GM12878 (cell line): Measurements from ENCODE around the gene NT5C3B. TPM values are rescaled to one million over a fixed set of nuclear protein-coding genes. Genes with fewer than 3 reads are reported as not detected.

Experiments
- GABPA ChIP-seq: IDR thresholded peaks from 2 replicates; pipeline ENCODE4 v1.6.1; 2014; ENCODE audit warnings: antibody characterized with exemption, low read depth, mild to moderate bottlenecking, inconsistent platforms
- IRF4 ChIP-seq: IDR thresholded peaks from 2 replicates; pipeline ENCODE4 v1.6.1; 2011; ENCODE audit warnings: low read depth, low read length
- ZBTB33 ChIP-seq: fragments of 450-650 bp; IDR thresholded peaks from 2 replicates; pipeline ENCODE4 v1.6.1; 2017; ENCODE audit warnings: mild to moderate bottlenecking
- ZNF687 ChIP-seq: fragments of 450-650 bp; IDR thresholded peaks from 2 replicates; pipeline ENCODE4 v1.6.1; 2017; ENCODE audit warnings: mild to moderate bottlenecking, moderate library complexity
- ZSCAN29 ChIP-seq: fragments of 450-650 bp; IDR thresholded peaks from 2 replicates; pipeline ENCODE4 v1.6.1; 2017; ENCODE audit warnings: mild to moderate bottlenecking, moderate library complexity
- polyA plus RNA-seq, 11 experiments: library from polyadenylated mRNA; depleted of rRNA in 4 of 11; unstranded in 6 of 11; stranded (reverse) in 5 of 11; fragments of >200 nt; fragmentation: Nextera tagmentation in 4 of 11; fragmentation: Illumina TruSeq in 1 of 11; extraction: Ambion mirVana in 4 of 11; extraction: Trizol in 1 of 11; gene quantifications; 1 replicate in 1 of 11; 2 replicates in 10 of 11; pipeline versions ENCODE4 v1.2.1 to v1.2.3, GENCODE V29; 2011 to 2016; ENCODE audit warnings: inconsistent platforms in 2 of 11, missing spikeins in 2 of 11, low read depth in 1 of 11
- total RNA-seq, 4 experiments: library from RNA; depleted of rRNA in 3 of 4; stranded (reverse); fragments of >200 nt in 3 of 4; fragmentation: Illumina TruSeq in 1 of 4; extraction: Trizol in 1 of 4; gene quantifications; 2 replicates each; pipeline versions ENCODE4 v1.2.1 to v1.2.3, GENCODE V29; 2013 to 2021

NT5C3B gene
- total and polyA plus RNA-seq, 10 of the 15 experiments (the other 5 are each of a cell fraction or from before 2014, with no cell fraction given), result 0.52 to 64.6 (median 41.0) TPM

DNA sequence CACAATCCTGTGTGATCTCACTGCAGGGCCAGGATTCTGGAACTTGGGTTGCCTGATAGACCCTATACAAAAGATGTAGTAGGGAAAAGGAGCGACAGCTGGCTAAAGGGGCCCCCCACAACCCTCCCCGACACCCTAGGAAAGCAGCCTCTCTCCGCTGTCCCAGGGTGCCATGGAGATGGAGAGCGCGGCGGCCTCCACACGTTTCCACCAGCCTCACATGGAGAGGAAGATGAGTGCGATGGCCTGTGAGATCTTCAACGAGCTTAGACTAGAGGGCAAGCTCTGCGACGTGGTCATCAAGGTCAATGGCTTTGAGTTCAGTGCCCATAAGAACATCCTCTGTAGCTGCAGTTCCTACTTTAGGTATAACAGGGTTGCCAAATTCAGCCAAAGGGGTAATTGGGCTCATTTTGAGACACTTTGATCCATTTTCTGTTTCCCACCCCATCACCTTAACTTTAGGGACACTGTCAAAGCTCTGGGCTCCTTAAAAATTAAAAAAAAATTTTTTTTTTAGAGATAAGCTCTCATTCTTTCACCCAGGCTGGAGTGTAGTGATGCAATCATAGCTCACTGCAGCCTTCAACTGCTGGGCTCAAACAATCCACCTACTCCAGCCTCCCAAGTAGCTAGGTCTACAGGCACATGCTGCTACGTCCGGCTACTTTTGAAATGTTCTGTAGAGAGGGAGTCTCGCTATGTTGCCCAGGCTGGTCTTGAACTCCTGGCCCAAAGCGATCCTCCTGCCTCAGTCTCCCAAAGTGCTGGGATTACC lies 1.9 kb upstream of the NT5C3B start, which contains the start of gene KLHL10 (continued):
- TF ChIP-seq ZNF687 (no peak), GABPA (no peak), IRF4 (no peak), ZSCAN29 (no peak), ZBTB33 (no peak)
